Activated CD8-positive, alpha-beta memory T cell treated with anti-CD3 and anti-CD28 coated beads, Interleukin-2, amount 50 U/mL, for 24 hours (primary cell): Measurements from ENCODE around the gene LACTB.

Experiments used
- DNase-seq: peaks from one replicate; pipeline ENCODE4 v3.0.0-alpha.2; 2020; ENCODE audit errors: extremely low read depth

LACTB gene

DNA sequence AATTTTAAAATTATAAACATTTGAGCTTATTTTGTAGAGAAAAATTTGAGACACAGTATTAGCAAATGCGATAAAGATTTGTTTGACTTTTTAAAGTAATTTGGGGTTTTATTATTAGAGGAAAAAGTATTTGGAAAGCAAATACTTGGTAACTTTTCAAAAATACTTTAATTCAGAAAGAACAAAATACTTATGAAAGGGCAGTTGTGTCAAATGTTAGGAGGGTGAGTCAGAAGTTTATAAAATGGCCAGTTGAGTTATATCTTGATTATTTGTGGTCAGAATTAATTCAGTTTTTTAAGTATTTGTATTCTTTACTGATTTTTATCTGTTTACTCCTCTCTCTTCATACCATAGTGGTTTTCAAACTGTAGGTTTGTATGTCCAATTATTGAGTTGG is 12.1 kb downstream of the LACTB start:
- no peak for DNase-seq

DNA sequence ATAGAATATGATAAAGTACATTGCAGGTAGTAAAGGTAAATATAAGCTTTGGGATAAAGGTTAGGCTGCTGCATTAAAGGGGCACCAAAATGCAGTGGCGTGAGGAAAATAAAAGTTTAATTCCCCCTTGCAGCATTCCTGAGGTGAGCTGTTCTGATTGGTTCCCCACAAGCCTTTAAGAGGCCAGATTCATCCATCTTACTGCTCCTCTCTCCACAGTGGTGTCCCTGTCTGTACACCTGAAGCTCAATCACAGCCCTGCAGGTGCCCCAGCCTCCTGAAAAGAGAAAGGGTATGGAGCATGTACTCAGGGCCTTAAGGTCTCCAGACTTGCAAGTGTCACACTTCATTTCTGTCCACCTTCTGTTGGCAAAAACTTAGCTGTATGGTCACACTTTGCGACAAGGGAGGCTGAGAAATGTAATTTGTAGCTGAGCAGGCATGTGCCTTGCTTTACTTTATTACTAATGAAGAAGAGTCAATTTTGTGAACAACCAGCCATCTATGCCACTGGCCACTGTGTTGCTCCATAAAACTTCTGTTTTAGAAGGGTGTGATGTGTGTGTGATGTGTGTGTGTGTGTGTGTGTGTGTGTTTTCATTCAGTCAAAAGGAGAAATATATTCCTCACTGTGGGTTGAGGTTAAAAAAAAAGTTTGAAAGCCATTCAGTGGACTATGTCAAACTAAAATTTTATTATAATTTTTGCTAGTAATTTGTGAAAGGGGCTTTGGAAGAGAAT is 12.8 kb downstream of the LACTB start:
- DNase-seq, result no peak

DNA sequence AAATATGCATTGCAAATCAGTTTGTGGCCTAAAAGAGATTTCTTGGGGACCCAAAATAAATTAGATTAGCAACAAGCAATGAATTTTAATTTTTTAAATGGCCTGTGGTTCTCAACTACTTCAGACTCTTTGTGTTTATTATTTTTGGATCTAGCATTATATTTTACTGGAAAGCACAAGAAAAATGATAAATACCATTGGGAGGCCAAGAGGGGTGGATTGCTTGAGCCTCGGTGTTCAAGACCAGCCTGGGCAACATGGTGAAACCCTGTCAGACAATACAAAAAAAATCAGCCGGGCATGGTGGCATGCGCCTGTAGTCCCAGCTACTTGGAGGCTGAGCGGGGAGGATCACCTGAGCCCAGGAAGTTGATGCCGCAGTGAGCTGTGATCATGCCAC is 13.6 kb downstream of the LACTB start:
- no peak for DNase-seq

DNA sequence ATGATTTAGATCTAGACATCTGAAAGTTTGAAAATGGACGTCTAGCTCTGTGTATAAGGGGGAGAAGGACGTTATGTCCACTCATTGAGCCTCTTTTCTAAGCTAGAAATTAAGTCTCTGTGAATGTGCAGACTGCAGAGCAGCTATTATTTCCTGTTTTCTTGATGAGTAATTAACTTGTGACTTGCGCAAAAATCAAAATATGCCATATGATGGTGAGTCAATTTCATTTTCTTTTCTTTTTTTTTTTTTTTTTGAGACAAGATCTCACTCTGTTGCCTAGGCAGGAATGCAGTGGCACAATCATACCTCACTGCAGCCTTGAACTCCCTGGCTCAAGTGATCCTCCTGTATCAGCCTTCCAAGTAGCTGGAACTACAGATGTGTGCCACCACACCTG is 14.1 kb downstream of the LACTB start:
- no peak for DNase-seq

DNA sequence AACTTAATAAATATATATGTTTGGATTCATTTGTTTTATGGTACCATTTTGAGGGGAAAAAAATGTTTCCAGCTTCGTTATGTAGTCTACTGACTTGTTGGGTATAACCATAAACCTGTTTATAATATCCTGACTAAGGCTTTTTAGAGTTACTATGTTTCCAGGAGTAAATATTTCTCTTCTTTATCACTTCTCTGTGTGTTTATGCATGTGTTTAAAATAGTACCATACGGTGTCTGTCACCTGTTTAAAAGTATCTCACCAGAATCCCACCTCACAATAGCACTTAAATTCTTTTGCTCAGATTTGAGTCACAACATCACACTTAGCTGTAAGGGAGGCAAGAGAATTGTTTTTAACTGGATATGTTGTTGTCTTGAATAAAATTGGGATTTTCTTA is 15.1 kb downstream of the LACTB start:
- DNase-seq, result no peak

DNA sequence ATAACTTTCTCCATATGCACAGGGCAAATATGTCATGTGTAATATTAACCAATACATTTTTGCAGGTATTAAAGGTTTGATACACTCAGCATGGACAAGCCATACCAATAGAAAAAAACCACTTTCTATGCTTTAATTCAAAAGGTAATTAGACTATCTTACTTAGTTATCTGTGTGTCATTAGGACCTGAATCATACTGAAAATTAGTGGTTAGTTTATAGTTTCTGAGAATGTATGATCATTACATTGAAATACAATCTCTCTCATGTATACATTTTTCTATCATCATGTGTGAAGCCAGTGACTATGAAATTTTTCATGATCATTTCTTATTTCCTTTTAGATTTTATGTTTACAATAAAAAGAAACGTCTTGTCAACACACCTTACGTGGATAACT is 19.3 kb downstream of the LACTB start:
- no peak for DNase-seq

DNA sequence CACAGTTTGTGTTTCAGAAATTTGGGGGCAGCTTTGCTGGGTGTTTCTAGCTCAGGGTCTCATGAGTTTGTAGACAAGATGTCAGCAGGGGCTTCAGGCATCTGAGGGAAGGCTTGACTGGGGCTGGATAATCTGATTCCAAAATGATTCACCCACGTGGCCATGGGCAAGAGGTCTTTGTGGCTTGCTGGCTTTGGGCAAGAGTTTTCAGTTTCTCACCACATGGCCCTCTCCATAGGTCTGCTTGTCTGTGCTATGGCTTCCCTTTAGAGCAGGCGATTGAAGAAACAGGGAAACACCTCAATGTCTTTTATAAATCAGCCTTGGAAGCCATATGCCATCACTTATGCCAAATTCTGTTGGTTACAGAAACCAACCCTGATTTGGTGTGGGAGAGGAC is 23.8 kb downstream of the LACTB start:
- no peak for DNase-seq

DNA sequence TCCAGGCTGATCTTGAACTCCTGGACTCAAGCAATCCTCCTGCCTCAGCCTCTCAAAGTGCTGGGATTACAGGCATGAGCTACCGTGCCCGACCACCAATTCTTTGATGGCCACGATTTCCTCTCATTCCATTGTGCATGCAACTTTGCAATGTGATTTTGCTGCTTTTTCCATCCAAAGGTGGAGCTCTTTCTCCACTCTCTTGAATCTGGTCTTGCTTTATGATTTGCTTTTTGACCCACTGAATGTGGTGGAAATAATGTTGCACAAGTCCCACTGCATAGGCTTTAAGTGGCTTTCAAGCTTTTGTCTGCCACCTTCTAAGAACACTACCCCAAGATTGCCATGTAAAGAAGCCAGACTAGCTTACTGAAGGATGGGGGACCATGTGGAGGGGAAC is 25.0 kb downstream of the LACTB start:
- DNase-seq, result no peak

DNA sequence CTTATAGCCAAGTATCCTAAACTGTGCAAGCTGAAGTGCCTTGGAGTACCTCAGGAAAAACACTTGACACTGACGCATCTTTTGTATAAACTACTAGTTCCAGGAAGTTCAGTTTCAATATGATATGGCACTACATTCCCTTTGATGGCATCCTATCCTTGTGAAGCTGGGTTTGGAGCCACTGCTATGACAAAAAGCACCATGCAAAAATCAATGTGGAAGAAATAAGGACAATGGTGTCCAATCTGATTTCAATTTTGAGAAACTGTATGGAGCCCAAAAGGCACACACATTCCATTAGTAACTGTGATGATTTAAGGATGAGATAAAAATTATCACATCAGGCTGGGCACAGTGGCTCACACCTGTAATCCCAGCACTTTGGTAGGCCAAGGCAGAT is 30.0 kb downstream of the LACTB start:
- DNase-seq, result no peak

DNA sequence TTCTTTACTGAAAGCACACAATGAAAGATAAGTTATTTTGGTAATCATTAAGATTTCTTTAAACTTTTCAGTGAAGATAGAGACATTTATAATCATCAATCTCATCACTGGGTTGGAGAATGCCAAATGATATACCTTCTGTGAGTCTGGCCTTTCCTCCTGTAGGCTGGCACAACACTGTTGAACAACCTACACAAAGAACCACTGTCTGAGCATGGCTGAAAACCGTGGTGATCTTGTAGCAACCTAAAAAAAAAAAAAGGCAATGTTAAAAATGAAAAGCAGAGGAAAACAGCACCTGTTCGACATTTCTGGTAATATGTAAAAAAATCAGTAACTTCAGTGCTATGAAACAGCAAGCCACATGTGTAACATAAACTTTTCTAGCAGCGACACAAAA is 33.8 kb downstream of the LACTB start:
- no peak for DNase-seq

DNA sequence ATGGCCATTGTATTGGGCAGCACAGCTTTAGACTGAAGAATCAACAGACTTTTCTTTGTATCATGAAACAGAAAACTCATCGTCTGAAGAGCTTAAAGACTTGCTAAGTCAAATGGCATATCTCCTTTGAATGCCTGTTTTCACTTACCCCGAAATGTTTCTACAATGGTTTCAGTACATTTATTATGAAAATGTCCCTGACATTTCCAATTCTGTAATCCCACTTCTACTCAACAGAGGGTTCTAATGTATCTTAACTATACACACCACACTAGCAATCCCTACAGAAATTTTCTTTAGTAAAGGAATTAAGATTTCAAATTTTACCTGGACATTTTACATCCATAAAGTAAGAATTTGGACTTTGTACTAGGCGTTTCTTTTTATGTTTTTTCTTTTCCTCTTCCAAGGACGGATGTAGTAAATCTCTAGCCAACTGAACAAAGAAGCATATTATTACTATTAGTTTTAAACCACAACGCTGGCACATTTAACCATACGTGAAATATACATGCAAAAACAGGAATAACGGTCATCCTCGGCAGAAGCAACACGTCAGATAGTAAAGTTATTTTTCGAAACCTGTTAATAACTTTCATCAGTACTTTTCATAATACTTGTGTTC is 34.5 kb downstream of the LACTB start:
- no peak for DNase-seq

DNA sequence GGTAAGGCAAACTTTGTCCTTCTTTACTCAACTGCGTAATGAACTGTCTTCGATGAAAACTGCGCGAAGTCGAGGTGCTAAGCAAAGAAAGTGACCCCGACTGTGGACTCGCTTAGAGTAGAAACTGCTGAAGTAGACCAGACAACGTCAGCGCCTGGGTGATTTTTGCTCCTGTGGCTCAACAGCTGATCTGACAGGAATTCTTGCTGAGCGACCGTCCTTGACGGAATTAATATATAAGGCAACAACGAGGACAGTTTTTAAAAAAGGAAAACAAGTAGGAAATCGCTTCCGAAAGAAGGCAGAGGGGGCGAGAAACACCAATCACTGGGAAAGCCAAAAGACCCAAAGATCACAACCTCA is 35.1 kb downstream of the LACTB start:
- DNase-seq, result no peak

DNA sequence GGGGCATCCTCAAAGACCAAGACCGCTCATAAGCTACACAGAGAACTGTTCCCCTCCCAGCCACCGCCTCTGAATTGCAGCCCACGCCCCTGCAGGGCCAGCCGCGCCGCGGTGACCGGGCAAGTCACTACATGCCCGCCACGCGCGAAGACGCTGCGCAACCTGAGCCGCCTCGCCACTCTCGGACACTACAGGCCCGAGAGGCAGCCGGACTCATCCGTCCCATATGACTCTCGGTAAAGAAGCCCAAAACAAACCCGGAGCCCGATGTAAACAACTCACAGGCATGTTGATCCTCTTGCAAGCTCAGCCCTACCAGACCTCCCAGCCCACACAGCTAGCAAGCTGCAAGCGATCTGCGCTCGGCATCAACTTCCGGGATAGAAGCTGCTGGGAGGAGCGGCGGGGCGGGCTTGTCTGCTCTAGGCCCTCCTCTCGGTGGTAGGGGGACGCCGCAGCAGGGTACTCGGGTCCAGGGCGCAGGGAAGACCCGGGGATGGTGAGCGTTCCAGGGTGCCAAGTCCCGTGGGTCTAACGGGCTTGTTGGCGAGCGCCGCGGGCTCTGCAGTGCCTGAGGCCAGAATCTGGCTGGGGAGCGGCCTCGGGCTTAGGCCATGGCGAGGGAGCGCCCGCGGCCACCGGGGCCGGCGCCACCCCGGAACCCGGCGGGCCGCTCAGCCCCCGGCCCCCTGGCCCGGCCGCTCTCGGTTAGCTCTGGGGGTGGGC is 35.6 kb downstream of the LACTB start, which contains the start of gene RPS27L:
TSS of gene RPS27L (minus strand) at position 360 of the 726 bp plus-strand sequence. CDS start at position 288, 72 bp downstream.
- DNase-seq, result peak; percentile 74

DNA sequence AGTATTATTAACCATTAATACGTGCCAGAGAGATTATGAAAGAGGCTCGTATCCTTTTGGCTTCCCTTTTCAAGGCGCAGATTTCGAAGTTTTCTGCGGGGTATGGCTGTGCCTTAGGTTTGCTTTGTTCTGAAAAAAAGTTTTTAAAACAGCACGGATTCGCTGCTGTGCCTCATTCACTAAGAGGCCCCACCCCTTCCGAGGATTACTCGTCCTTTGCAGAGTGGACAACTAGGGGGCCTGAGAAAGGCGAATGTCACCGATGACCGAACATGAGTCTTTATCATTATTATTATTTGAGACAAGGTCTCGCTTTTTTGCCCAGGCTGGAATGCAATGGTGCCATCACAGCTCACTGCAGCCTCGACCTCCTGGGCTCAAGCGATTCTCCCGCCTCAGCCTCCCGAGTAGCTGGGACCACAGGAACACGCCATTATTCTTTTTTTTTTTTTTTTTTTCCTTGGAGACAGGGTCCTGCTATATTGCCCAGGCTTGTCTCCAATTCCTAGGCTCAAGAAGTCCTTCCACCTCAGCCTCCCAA is 36.3 kb downstream of the LACTB start:
- no peak for DNase-seq

DNA sequence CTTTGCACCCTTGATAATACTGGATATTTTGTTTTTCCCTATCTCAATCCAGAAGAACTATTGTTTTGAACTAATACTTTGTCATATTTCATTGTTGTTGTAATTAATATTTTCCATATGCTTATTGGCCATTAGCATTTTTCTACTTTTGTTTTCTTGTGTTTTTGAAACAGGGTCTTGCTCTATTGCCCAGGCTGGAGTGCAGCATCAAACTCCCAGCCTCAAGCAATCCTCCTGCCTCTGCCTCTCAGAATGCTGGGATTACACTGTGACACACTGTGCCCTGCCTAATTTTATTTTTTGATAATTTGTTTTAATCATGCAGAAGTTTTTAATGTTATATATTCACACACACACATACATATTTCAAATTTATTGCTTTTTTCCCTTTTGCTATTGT is 39.0 kb downstream of the LACTB start:
- DNase-seq, result no peak

DNA sequence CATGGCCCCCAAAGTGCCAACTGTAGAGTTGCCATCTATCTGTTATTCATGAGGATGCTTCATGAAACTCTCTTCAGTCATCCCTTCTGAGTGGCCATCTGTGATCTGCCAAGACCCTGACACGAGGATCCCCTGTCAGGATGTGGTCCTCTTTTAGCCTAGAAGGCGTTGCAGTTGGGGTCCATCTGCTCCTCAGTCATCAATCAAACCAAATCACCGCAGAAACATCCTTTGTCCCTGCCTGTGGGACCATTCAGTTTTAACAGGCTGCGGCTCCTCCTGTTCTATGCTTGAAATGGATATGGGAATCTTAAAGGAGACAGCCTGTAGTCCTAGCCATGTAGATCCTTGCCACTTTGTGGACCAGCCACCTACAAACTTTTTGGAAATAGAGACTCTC is 41.6 kb downstream of the LACTB start:
- DNase-seq, result no peak

DNA sequence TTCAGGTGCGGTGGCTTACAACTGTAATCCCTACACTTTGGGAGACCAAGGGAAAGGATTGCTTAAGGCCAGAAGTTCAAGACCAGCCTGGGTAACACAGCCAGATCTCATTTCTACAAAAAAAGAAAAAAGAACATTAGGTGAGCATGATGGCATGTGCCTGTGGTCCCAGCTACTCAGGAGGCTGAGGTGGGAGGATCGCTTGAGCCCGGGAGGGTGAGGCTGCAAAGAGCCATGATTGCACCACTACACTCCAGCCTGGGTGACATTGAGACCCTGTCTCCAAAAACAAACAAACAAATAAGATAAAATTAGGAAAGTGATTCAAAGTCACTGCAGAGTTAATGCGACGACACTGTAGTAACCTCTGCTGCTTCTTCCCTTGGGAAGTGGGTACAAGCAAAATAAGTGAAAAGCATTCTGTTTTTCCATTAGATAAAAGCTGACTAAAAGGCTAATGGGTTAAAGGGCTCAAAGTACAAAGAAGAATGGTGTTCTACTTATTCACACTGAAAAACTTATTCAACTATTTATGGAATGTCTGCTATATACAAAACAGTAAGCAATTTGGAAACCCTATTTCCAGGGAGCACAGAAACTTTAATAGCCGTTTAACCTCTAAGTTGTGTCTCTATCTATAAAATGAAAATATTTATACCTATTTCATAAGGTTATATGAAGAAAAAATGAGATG is 43.7 kb downstream of the LACTB start:
- DNase-seq, result no peak

DNA sequence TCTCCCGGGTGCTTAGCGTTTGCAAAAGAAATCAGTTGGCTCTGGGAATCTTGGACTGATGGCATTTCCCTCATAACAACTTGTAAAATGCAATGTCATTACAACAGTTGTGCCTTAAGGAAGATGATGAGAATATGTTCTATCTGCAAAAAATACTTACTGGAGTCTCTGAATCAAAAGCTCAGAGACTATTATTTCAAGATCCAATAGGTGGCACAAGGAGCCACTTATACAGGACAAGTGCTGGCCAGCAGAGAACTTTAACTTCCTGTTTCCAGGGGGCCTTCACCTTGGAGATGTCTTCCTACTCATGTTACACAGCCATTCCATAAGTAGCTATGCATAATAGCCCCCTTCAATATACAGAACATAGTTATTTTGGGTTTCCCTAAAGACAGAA is 44.6 kb downstream of the LACTB start:
- no peak for DNase-seq

DNA sequence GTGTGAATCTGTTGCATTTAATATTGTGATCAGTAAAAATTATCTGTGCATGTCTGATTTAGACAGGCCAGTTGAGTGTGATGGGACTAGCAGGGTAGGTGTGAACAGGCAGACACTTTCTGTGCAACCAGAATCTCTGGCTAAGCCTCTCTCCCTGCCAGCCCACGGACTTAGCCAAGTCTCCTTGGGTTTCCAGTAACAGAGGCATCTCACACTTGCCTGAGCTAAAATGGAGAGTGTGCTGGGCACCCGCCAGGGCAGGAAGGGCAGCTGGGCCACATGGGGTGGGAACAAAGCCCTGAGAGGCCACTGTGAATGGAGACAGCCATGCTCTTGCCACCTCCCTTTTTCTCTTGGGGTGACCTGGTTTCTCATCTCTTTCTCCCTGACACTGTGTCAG is 48.1 kb downstream of the LACTB start:
- no peak for DNase-seq

DNA sequence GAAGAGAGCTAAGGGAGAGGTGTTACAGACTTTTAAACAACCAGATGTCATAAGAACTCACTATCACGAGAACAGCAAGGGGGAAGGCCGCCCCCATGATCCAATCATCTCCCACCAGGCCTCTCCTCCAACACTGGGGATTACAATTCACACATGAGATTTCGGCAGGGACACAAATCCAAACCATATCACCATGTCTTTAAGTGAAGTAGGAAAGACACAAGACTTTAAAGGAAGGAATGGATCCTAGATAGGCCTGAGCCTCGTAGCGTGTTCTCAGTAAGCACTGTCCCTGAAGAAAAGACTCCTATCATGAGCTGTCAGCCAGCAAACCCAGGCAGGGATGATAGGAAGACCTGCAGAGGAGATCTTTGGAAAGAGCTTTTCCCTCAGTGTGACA is 50.7 kb downstream of the LACTB start:
- DNase-seq, result no peak

DNA sequence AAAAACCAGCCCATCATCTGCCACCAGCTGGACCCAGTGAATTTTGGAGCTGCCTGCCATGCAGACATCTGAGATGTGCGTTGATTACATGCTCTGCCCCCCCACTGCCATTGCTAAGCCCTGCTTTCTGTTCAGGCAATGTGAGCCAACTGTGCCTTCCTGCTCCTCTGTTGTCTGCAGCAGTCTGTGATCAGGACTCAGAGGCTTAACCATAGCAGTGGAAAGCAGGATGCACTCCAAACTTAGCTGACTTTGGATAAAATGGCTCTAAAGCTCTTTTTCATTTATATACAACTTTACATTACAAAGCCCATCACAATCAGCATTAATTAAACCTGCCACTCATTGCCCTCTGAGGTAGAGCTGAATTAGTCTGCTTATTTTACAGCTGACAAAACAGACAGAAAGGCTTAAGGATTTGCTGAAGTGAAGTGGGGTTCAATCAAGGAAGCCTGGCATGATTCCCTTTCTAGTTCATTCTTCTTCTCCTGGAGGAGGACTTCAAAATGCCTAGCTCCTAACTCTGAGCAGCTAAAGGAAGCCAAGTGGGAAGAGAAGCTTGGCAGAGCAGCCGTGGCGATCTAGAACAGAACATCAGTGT is 51.3 kb downstream of the LACTB start:
- no peak for DNase-seq

DNA sequence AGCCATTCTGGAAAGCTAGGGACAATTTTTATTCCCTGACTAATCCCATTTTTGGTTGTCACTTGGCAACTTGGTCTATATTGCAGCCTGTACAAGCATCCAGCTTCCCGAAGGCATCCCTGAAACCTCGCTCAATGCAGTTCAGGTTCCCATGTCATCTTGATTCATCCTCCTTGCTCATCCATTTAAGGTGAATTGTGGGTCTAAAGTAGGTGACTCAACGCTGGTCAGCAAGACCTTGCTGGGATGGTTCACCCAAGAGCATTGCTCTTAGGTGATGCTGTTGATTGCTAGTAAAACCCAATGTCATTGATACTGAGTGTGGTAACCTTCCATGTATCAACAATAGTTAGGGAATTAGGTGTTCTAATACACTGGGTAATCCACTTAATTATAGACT is 54.6 kb downstream of the LACTB start:
- DNase-seq, result no peak
